ENCODE results near the gene CACNA1C. TPM values are rescaled to one million over a fixed set of nuclear protein-coding genes. Genes with fewer than 3 reads are reported as not detected.
A peak's percentile ranks its signal among the peaks of the same experiment; 100 is the strongest.

CACNA1C gene
- total and polyA plus RNA-seq, 10 of the 15 experiments (the other 5 are each of a cell fraction or from before 2014, with no cell fraction given) = under 0.01 to 0.15 (median 0.09) TPM; not detected in 5

GRCh38 chr12:2336409-2336829 lies 283.6 kb downstream of the CACNA1C start (continued):
- TF ChIP-seq ATF2 (IDR thresholded peaks at IDR 0.05; ENCODE audit: low read length) (peak; percentile 87), ATF7 (IDR thresholded peaks at IDR 0.05; ENCODE audit: low read depth) (0 out of 2 replicates have a peak, but pooled peaks have one; percentile 26), ZBTB33 (IDR thresholded peaks at IDR 0.05) (no peak), USF2 (IDR thresholded peaks at IDR 0.05; ENCODE audit: borderline replicate concordance, low read depth, low read length) (no peak), BCL11A (IDR thresholded peaks at IDR 0.05; ENCODE audit: low read depth, low read length) (peak; percentile 80), PBX3 (IDR thresholded peaks at IDR 0.05; ENCODE audit: insufficient replicate concordance, low read depth, low read length) (no peak), GABPA (IDR thresholded peaks at IDR 0.05; ENCODE audit: low read depth) (no peak), ETV6 (conservative IDR thresholded peaks at IDR 0.05 in 1 of 2, IDR thresholded peaks at IDR 0.05 in 1 of 2; ENCODE audit: borderline replicate concordance in 1 of 2, low read depth in 1 of 2) (peak in 1 of 2 experiments; percentile 29; a peak in 1 of 4 replicates), TAF1 (IDR thresholded peaks at IDR 0.05; ENCODE audit: borderline replicate concordance, low read depth, low read length) (no peak), ZNF384 (IDR thresholded peaks at IDR 0.05; ENCODE audit: borderline replicate concordance, low read depth, low read length) (no peak), IKZF1 (conservative IDR thresholded peaks at IDR 0.05) (no peak), ZNF274 (IDR thresholded peaks at IDR 0.05; ENCODE audit: insufficient read depth, insufficient read length) (no peak), PAX5 (IDR thresholded peaks at IDR 0.05; ENCODE audit: borderline replicate concordance, low read depth, low read length) (peak; percentile 73; the same call in 1 of the 2 replicates), FOXM1 (IDR thresholded peaks at IDR 0.05; ENCODE audit: low read depth, low read length) (peak; percentile 92), HDAC2 (IDR thresholded peaks at IDR 0.05) (no peak), BHLHE40 (IDR thresholded peaks at IDR 0.05; ENCODE audit: borderline replicate concordance in 1 of 2, low read depth in 2 of 2, low read length in 1 of 2) (no peak), E4F1 (IDR thresholded peaks at IDR 0.05; ENCODE audit: borderline replicate concordance, partially characterized antibody) (no peak), SMC3 (IDR thresholded peaks at IDR 0.05; ENCODE audit: borderline replicate concordance, low read length) (no peak), SKIL (IDR thresholded peaks at IDR 0.05; ENCODE audit: low read depth, poor library complexity, severe bottlenecking) (peak; percentile 90), CHD4 (IDR thresholded peaks at IDR 0.05) (no peak)

Measured in GM12878 (cell line).